ENCODE measurements around the gene ACTMAP.

Gene ACTMAP

DNA sequence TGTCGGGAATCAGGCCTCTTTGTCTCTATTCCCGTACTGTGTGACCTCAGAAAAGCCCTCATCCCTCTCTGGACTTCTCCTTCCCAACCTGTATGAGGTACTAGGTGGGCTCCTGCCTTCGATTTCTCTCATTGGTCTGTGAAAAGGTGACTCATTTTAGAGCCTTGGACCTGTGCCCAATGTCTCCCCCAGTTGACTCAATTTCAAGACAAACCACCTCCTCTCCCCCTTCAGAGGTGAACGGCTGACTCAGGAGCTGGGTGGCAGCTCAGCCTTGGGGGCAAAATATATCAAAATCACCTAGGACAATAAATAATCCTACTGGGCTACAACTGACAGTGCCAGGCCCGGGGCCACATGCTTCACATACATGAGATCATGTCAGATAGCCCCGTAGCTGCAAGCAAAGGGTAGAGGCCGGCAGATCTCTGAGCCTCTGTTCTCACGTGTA lies 34.2 kb downstream of the ACTMAP start:
- H3K4me3 ChIP-seq (ENCODE audit: low read depth, low read length), result peak overlapping the region; percentile 72
- no peak for TF ChIP-seq CTCF (IDR thresholded peaks at IDR 0.05; ENCODE audit: low read depth, low read length)

DNA sequence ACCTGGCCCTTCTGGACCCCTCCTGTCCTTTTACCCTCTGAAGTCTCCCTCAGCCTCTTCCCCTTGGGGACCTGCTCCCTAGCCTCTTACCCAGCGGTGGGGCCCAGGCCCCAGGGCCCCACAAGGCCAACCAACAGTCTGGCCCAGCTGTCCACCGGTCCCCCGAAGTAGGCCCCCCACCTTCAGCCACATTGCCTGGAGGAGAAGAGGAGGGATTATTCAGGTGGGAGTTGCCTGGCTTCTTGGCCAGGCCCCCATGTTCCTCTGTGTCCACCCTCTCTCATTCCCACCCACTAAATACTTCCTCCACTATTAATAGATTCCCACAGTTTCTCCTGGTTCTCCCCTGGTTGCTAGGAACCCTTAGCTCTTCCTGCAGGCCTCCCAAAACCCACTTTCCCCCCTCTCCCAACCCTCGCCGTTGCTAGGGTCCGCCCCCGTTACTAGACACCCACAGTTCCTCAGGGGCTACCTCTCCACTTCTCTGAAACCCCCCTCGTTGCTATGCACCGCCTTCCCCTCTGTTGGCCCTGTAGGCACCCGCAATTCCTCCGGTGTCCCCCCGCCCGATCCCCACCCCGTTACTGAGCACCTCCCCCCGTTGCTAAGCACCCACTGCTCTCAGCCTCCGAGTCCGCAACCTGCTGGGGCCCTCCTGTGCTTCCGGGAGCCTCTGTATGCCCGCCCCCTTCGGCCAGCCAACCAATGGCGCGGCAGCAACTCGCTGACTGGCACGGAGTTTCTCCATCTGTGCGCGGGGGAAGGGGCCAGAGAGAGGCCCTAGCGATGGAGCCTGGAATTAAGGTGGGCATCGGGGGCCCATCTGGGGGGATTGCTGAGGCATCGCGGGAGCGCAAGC lies 35.6 kb downstream of the ACTMAP start:
- H3K4me3 ChIP-seq (ENCODE audit: low read depth, low read length), result peak overlapping the region; percentile 64
- TF ChIP-seq CTCF (IDR thresholded peaks at IDR 0.05; ENCODE audit: low read depth, low read length), result no peak

DNA sequence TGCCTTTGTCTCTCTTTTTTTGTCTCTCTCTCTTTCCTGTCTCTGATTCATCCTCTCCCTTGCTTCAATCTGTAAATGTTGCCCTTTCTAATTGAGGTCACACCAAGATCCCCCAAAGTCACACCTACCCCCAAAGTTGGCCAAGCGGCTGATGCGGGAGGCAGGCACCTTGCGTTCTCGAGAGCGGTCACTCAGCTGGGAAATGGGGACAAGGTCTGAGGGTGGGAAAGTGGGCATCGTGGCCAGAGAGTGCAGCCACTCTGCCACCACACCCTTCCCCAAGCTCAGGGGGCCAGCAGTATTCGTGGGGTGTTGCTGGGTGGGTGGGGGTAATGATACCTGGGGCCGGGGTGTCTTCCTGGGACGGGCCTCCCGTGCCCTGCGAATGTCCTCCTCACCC lies 36.3 kb downstream of the ACTMAP start:
- H3K4me3 ChIP-seq (ENCODE audit: low read depth, low read length), result peak overlapping the region; percentile 64
- TF ChIP-seq CTCF (IDR thresholded peaks at IDR 0.05; ENCODE audit: low read depth, low read length), result no peak

- no peak overlapping the region for H3K4me3 ChIP-seq (ENCODE audit: low read depth, low read length)
- TF ChIP-seq CTCF (IDR thresholded peaks at IDR 0.05; ENCODE audit: low read depth, low read length), result no peak
Measured at GRCh38 chr19:40709817-40710216, 40.5 kb downstream of the ACTMAP start.

- no peak overlapping the region for H3K4me3 ChIP-seq (ENCODE audit: low read depth, low read length)
- no peak for TF ChIP-seq CTCF (IDR thresholded peaks at IDR 0.05; ENCODE audit: low read depth, low read length)
Measured at GRCh38 chr19:40707615-40708014, 42.7 kb downstream of the ACTMAP start.

DNA sequence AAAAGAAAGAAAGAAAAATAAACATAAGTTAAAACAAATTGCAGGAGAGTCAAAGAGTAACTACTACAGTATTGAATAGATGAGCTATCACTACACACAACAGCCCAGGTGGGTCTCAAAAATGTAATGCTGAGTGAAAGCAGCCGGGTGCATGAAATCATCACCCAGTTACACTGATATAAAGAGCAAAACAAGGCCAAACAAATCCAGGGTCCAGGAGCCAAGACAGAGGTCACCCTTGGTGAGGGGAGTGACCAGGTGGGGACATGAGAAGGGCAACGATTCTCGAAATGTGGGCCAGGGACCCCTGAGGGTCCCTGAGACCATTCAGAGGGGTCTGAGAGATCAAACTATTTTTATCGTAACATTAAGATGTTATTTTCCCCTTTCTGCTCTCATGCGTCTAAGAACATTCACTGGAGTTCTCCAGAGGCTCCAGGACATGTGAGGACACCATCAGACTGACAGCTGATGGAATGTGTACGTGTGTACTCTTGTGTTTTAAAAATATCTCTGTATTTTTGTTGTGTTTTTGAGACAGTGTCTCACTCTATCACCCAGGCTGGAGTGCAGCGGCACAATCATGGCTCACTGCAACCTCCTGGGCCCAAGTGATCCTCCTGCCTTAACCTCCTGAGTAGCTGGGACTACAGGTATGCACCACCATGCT lies 44.2 kb downstream of the ACTMAP start:
- H3K4me3 ChIP-seq (ENCODE audit: low read depth, low read length), result no peak overlapping the region
- TF ChIP-seq CTCF (IDR thresholded peaks at IDR 0.05; ENCODE audit: low read depth, low read length), result no peak

DNA sequence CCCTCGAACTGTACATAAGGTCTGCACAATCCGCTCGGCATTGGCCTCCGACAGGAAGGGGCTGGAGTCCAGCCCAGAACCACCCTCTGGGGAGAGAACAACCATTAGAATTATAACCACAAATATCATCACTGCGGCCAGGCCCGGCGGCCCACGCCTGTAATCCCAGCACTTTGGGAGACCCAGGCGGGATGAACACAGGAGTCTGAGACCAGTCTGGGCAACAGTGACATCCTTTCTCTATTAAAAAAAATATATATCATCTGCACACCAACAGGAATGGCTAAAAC lies 45.0 kb downstream of the ACTMAP start:
- no peak overlapping the region for H3K4me3 ChIP-seq (ENCODE audit: low read depth, low read length)
- TF ChIP-seq CTCF (IDR thresholded peaks at IDR 0.05; ENCODE audit: low read depth, low read length), result no peak
